ENCODE results near the gene ZNF181. TPM values are rescaled to one million over a fixed set of nuclear protein-coding genes. Genes with fewer than 3 reads are reported as not detected.

The ZNF181 gene
- total RNA-seq, 1 experiment from 2014 or later: 28.4 TPM

- DNase-seq (ENCODE audit: low read depth): no peak
Observed at GRCh38 chr19:34757441-34757840, 23.4 kb downstream of the ZNF181 start.

DNA sequence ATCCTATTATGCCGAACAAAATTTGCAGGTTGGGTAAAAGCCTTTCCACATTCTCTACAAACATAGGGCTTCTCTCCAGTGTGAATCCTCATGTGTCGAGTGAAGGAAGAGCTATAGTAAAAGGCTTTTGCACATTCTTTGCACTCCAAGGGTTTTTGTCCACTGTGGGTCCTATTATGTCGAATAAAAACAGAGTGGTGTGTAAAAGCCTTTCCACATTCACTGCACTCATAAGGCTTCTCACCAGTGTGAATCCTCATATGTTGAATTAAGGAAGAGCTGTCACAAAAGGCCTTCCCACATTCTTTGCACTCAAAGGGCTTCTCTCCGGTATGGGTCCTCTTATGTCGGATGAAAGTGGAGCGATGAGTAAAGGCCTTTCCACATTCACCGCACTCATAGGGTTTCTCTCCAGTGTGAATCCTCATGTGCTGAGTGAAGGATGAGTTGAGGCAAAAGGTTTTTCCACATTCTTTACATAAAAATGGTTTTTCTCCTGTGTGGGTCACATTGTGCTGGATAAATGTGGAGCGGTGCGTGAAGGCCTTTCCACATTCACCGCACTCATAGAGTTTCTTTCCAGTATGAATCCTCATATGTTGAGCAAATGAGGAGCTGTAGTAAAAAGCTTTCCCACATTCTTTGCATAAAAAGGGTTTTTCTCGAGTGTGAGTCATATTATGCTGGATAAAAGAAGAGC is 25.3 kb downstream of the ZNF181 start:
- DNase-seq (ENCODE audit: low read depth): no peak

DNA sequence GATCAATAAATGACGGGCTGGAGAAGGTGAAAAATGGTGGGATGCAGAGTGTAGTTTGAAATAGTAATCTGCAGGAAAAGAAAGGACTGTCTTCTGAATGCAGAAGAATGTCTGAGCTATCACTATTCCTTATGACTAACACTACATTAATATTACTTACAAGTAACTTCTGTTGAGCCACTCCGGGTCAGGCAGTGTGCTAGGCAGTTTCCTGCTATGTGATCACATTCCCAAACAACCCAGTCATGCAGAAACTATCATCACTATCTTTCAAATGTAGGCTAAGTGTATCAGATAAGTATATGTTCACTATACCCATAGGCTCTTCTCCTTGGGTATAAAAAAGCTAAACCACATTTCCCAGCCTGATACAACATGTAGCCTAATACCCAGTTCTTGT is 32.3 kb downstream of the ZNF181 start:
- no peak for DNase-seq (ENCODE audit: low read depth)

DNA sequence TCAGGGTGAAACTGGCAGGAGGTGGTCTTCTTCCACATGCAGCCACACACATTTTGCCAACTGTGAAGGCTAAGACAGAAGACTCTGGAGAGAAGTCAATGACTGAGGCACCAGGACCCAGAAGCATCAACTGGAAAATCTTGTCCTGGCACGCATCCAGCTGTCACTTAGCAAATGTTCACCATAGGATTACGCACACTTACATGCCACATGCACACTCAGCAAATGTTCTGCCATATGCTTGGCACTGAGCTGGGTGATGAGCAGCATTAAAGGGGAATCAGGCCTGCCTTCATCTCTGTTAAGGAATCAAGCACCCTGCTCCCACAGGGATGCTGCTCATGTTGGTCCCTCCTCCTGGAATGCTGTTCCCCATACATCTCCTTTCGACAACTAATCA is 33.9 kb downstream of the ZNF181 start:
- no peak for DNase-seq (ENCODE audit: low read depth)

DNA sequence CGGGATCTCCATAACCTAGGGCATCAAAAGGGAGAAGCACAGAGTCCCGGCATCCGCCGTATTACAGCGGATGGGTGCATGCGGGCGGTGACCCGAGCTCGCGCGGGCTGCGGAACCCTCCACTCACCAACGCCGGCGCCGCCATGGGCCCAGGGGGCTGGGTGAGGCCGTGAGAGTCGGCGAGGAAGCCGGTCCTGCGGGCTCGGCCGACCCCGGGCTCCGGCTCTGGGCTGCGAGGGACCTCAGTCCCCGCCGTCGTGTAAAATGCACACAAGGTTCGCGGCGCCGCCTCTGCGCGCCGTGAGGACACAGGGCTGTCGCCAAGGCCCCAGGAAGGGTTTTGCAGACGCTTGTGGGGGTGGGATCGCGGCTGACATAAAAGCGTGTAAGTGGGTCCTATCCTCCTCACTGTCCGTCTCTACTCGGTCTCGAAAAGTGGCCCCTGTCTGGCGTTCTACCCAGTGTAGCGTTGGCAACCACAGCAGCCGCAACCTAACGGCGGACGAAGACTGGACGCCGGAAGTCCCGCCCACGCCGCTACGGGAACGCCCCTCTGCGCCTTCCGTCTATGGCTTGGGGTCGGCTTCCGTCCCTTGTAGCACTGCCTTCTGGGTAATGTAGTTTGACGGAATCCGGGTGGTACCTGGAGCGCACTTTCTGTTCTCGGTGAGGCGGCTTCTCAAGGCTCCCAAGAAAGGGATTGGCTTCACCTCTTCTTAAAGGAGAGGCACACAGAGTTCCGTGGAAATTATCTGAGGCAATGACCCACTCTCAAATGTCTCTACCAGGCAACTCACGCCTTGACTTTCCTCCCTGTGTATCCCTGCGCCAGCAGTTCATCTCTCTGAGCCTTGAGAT is 38.9 kb downstream of the ZNF181 start, which contains the start of gene ZNF599:
TSS of gene ZNF599 (minus strand) at position 519 of the 858 bp plus-strand sequence. CDS start at position 145, 374 bp downstream.
- DNase-seq (ENCODE audit: low read depth): peak; percentile 80

GRCh38 chr19:34773555-34773864 is 39.5 kb downstream of the ZNF181 start:
- DNase-seq (ENCODE audit: low read depth): no peak

DNA sequence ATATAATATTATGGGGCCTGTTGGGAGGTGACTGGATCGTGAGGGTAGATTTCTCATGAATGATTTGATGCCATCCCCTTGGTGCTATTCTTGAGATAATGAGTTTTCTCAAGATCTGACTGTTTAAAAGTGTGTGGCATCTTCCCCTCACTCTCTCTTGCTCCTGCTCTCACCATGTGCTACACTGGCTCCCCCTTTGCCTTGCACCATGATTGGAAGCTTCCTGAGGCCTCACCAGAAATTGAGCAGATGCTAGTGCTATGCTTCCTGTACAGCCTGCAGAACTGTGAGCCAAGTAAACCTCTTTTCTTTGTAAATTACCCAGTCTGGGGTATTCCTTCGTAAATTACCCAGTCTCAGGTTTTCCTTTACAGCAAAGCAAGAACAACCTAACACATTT is 40.8 kb downstream of the ZNF181 start:
- DNase-seq (ENCODE audit: low read depth): no peak

DNA sequence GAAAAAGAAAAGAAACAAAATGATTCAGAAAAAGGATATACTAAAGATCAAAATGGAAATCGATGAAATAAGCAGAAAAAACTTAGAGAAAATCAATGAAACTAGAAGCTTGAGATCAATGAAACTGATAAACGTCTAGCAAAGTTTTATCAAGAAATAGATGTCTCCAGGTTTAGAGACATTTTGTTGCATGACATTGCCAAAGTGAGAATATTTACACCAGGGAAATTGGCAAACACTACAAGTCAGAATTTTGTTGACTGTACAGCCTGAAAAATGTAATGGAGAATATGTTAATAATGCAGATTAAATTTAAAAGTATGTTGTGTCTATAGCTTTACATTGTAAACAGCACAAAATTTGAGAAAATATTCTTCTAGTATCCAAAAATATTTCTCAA is 44.3 kb downstream of the ZNF181 start:
- DNase-seq (ENCODE audit: low read depth): no peak

DNA sequence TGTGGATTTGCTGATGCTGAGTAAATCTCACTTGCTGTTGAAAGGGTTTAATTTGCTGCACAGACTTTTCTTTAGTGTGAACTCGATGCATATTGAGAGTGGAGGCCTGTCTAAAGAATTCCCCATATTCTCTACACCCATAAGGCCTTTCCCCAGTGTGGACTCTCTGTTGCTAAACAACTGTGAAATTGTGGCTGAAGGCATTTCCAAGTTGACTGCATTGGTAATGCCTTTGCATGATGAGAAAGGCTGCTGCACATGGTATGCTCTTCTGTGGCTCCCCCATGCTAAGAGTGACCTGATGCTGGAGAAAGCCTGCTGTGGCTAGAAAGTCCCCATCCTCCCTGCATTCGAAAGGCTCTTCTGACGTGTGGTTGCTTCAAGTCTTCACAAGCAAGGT is 45.6 kb downstream of the ZNF181 start:
- no peak for DNase-seq (ENCODE audit: low read depth)

- no peak for DNase-seq (ENCODE audit: low read depth)
Observed at GRCh38 chr19:34786236-34786635, 52.2 kb downstream of the ZNF181 start.

GRCh38 chr19:34787059-34787824 is 53.2 kb downstream of the ZNF181 start:
- no peak for DNase-seq (ENCODE audit: low read depth)

DNA sequence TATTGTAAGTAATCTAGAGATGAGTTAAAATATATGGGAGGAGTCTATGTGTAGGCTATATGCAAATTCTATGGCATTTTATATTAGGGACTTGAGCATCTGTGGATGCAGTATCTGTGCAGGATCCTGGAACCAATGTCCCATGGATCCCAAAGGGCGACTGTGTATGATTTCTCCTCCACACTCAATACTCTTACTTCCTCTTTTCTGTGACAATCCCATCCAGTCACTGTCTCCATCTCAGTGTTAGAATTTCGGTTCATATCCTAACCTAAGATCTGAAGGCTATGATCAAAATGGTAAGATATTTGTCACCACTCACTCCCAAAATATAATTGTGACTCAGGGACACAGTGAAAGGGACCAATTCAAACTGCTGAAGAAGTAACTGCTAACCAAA is 54.0 kb downstream of the ZNF181 start:
- DNase-seq (ENCODE audit: low read depth): no peak

DNA sequence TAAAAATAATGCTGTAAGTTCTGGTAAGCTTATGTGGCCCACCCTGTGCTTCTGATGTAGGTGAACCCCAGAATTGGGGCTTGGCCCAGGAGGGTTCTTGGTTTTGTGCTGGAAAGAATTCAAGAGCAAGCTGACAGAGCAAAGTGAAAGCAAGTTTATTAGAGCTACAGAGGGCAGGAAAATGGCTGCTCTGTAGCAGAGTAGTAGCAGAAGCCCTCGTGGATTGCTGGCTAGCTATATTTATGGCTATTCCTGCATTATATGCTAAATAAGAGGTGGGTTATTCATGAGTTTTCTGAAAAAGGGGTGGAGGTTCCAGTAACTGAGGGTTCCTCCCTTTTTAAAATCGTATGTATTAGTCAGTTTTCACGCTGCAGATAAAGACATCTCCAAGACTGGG is 59.5 kb downstream of the ZNF181 start:
- peak; percentile 18 for DNase-seq (ENCODE audit: low read depth)

DNA sequence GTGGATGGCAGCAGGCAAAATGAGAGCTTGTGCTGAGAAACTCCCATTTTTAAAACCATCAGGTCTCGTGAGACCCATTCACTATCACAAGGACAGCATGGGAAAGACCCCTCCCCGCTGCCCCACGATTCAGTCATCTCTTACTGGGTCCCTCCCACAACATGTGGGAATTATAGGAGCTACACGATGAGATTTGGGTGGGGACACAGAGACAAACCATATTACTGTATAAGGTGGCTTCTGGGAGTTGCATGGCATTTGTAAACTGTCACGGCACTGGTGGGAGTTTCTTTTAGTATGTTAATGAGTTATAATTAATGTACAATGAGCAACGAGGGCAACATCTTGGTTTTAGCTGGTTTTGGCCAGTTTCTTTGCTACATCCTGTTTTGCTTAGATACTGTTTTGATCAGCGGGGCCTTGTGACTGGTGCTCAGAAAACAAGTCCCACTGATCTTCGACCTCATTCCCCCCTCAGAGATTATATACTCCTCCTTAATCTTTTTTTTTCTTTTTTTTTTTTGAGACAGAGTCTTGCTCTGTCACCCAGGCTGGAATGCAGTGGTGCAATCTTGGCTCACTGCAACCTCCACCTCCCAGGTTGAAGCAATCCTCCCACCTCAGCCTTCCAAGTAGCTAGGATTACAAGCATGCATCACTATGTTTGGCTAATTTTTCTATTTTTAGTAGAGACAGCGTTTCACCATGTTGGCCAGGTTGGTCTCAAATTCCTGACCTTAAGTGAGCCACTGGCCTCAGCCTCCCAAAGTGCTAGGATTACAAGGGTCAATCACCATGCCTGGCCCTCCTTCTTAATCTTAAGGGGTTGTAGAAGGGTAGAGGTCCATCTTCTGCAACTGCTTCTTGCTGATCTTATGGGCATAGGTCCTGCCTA is 60.3 kb downstream of the ZNF181 start:
- no peak for DNase-seq (ENCODE audit: low read depth)

Other genes with a start within 250 kb of the ZNF181 start
- not detected in 2 replicates for gene SCGB2B2, start 57.1 kb upstream of the ZNF181 start, total RNA-seq (2014; rRNA removed)
- 21.2 and 27.5 TPM in 2 replicates for gene ZNF302, start 56.6 kb upstream of the ZNF181 start, total RNA-seq (2014; rRNA removed)
- gene ZNF599, start 39.0 kb downstream of the ZNF181 start, total RNA-seq (2014; rRNA removed): 11.9 and 12.2 TPM in 2 replicates
- 2.3 and 4.0 TPM in 2 replicates for gene ZNF30, start 192.7 kb downstream of the ZNF181 start, total RNA-seq (2014; rRNA removed)
- 4.1 and 4.6 TPM in 2 replicates for gene ZNF792, start 230.0 kb downstream of the ZNF181 start, total RNA-seq (2014; rRNA removed)